NT2/D1 (cell line): ENCODE data around the gene MYCBPAP.

Source experiments
- YY1 ChIP-seq: IDR thresholded peaks from 2 replicates; pipeline ENCODE4 v1.6.1; 2011; ENCODE audit not compliant: insufficient read length, insufficient read depth
- ZNF274 ChIP-seq: IDR thresholded peaks from 2 replicates; pipeline ENCODE4 v1.6.1; 2011; ENCODE audit warnings: mild to moderate bottlenecking, low read depth, low read length

DNA sequence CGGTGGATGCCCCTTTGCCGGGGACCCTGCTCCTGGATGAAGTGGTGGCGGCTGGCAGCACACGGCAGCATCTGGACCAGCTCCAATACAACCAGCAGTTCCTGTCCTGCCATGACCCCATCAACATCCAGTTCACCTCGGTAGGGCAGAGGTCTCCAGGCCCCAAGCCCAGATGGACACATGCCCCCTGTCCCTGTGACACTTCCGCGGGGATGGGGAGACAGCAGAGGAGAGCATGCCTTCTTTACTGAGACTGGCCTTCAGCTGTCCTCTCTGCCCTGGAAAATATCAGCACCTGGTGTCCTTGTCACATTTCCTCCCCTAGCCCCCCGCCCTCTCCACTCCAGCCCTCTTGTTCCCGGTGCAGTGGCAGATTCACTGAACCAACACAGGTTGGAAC is 45.8 kb upstream of the MYCBPAP start:
- TF ChIP-seq YY1 (no peak), ZNF274 (no peak)
